Stimulated activated CD8-positive, alpha-beta memory T cell treated with anti-CD3 and anti-CD28 coated beads, Interleukin-4, amount 100 ng/mL, for 4 hours (primary cell): Measurements from ENCODE around the gene CD7.
A peak's percentile ranks its signal among the peaks of the same experiment; 100 is the strongest.
"Not testable (repeated sequence)": the region's sequence is repeated elsewhere in the genome, so short reads cannot be mapped to it uniquely, and the experiment has no call there.

Experiments
- DNase-seq, 2 donors: peaks; one replicate each; pipeline ENCODE4 v3.0.0-alpha.2; 2020; ENCODE audit warnings: low read depth in 2 of 2, low spot score in 1 of 2

CD7 gene

GRCh38 chr17:82317394-82318168 is at the start of gene CD7:
CD7 (minus strand) TSS chr17:82317608; CDS start chr17:82317495, 113 bp downstream.
- peak in 1 of 2 donors; percentile 66 for DNase-seq

- DNase-seq: no peak
Observed at GRCh38 chr17:82366749-82367148, 49.3 kb upstream of the CD7 start.

- DNase-seq: no peak
Observed at GRCh38 chr17:82365606-82366295, 48.3 kb upstream of the CD7 start.

GRCh38 chr17:82361885-82362633 is 44.7 kb upstream of the CD7 start:
- no peak for DNase-seq

GRCh38 chr17:82359451-82360074 is 42.2 kb upstream of the CD7 start:
- not testable (repeated sequence) for DNase-seq

- DNase-seq: no peak
Observed at GRCh38 chr17:82358465-82359350, 41.3 kb upstream of the CD7 start, which contains the start of gene TEX19. TEX19 (plus strand) TSS chr17:82359247; CDS start chr17:82362151, 2,904 bp downstream.

- DNase-seq: no peak
Observed at GRCh38 chr17:82357394-82357793, 40.0 kb upstream of the CD7 start.

- no peak for DNase-seq
Observed at GRCh38 chr17:82356845-82357355, 39.5 kb upstream of the CD7 start.

GRCh38 chr17:82355770-82356427 is 38.5 kb upstream of the CD7 start:
- DNase-seq: no peak

- no peak for DNase-seq
Observed at GRCh38 chr17:82354804-82355308, 37.4 kb upstream of the CD7 start.

- DNase-seq: no peak
Observed at GRCh38 chr17:82353484-82353883, 36.1 kb upstream of the CD7 start.

- DNase-seq: peak; percentile 50 to 81
Observed at GRCh38 chr17:82351713-82352488, 34.5 kb upstream of the CD7 start.

- DNase-seq: no peak
Observed at GRCh38 chr17:82351254-82351712, 33.9 kb upstream of the CD7 start.

GRCh38 chr17:82350182-82351030 is 33.0 kb upstream of the CD7 start:
- DNase-seq: no peak

GRCh38 chr17:82349287-82349701 is 31.9 kb upstream of the CD7 start:
- DNase-seq: no peak

GRCh38 chr17:82348866-82349265 is 31.5 kb upstream of the CD7 start:
- DNase-seq: no peak

- no peak for DNase-seq
Observed at GRCh38 chr17:82348434-82348833, 31.0 kb upstream of the CD7 start.
